ENCODE results near the gene RAB7A.

Gene RAB7A

DNA sequence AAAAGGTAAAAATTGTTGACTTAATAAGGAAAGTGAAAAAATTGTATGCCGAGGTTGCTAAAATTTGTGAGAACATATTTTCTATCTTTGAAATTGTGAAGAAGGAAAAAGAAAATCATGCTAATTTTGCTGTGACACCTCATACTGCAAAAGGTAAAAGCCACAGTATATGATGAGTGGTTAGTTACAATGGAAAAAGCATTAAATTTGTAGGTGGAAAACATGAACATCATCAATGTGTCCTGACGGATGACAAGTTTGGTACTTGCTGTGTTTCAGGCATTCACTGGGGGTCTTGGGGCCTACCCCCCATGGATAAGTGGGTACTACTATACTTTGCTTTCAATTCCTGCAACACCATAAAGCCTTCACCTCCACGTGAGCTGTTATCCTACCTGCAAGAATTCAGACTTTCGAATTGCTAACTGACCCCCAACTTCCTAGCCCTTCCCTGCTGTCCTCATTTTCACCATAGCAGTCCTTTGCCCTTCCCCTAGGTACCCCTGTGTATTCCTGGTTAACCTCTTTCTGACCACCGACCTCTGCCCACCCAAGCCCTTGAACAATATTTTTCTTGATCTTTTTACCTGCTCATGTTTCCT is 62.4 kb downstream of the RAB7A start:
- DNase-seq (ENCODE audit: low spot score), result no peak

DNA sequence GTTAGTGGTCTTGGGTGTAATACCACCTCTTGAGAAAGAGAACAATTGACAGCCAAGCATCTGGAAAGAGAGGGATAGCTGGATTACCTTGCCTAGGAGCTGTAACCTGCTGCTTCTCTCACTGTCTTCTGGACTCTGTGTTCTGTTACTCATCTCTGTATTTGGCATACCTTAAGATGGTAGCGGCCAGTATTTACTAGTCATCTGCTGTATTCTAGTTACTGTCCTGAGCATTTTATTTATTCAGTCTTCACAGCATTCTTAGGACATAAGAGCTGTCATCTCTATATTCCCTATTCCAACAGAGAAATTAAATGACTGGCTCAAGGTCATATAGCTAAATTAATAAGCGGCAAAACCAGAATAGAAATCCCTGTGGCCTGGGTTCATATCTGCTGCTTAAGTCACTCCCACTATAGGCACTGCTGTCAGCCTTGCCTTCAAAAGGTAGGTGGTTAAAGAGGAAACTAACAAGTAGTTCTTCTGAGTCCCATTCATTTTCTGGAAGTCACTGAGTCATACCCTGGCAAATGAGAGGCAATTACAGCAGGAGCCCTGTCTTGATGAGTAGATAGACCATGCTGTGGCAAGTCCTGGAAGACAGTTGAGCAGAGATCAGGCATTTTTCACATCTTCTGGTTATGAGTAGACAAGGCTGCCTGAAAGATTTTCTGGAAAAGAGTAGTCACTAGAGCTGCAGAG is 68.2 kb downstream of the RAB7A start:
- DNase-seq (ENCODE audit: low spot score), result peak; percentile 50

DNA sequence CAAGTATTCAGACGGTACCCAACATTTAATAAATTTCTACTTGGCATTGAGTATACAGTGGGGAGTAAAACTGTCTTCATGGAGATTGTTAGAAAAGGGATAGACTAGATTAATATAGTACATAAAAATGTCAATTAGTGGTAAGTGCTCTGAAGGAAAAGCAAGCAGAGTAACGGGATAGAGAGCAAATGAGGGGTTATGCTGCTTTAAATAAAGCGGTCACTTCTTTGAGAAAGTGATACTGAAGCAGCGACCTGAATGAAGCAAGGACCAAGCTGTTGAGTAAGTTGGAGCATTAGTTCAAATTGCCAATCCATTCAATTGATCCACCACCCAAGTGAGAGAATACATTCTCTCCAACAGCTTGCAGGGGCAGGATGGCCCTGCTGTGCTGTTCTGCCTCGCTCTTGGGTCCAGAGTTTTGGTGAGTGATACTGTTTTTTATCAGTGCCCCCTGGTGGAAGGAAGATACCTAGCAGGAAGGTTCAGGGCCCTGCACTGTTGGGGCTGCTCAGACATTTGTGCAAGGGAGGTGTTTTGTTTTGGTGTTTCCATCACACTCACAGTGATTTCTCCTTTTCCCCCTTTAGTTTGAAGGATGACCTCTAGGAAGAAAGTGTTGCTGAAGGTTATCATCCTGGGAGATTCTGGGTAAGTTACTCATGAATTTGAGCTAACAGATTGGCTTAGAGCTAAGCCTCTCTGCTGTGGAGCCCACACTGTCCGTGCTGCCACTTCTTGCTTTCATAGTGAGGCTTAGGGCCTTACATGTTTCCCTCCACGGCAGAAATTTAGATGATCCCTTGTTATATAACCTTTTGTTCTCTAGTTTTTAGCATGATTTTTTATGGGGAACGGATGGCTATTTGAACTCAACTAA is 69.0 kb downstream of the RAB7A start:
- DNase-seq (ENCODE audit: low spot score), result peak; percentile 77

DNA sequence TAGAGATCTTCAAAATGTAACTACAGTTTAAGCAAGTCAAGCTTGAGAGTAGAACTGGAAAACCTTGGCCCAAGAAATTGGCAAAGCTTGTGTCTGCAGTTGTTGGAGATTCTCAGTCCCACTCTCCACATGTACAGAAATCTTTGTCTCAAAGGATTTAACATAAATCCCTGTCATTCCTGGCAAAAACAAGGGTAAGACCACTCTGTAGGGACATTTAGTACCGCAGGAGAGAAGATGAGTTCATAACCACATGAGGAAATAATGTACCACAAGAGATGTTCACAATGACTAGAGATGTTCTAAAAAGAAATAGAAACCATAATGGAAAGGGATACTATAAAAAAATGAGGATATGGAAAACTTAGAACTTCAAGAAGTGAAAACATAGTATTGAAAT is 73.7 kb downstream of the RAB7A start:
- DNase-seq (ENCODE audit: low spot score), result no peak

DNA sequence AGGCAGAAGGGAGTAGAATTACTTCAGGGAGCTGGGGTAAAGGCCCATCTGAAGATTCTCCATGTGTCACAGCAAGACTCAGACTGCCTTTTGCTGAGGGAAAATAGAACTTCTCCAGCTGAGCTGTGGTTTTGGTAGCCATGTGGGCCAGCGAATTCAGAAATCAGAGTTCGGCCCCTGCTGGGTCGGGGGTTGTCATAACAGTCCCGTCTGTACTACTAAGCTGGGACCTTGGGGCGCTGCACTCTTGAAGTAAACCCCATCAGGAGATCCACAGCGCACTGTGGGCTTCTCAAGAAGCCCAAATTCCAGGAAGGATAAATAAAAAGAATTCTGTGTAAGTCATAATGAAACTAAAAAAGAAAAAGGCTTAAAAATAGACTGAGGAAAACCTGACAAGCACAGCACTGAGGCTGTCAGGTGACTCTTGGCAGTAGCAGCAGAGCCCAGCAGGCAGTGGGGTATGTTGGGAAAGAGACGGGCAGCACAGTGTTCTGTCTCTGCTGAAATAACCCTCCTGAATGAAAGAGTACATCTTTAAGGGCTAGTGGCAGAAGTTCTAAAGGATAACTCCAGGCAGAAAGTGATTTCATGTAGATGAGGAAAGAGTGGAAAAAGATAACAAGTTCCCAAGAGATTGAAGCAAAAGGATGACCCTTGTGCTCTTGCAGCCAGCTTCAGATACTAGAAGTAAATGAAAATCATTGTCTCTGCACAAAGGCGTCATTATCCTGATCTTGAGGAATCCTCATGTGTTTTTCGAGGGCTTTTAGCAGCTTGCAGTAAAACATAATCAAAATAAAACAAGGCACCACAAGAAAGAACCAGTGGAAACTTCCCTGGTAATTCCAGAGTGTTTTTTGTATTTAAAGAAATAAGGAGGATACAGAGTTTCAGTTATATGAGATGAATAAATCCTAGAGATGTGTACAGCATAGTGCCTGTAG is 74.5 kb downstream of the RAB7A start:
- no peak for DNase-seq (ENCODE audit: low spot score)

DNA sequence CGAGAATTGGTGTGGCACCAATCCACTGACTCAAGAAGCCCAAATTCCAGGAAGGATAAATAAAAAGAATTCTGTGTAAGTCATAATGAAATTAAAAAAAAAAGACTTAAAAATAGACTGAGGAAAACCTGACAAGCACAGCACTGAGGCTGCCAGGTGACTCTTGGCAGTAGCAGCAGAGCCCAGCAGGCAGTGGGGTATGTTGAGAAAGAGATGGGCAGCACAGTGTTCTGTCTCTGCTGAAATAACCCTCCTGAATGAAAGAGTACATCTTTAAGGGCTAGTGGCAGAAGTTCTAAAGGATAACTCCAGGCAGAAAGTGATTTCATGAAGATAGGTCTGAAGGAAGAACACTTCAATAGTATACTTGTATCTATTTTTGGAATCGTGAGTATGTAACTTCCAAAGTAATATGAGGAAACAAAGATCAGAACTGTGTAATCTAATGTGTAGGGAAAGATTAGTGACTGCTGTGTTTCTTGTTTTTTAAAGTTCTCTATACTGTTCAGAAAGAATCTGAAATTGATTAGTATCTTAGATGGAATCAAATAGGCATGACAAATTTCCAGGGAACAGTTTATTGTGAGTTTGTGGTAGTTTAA is 75.9 kb downstream of the RAB7A start:
- no peak for DNase-seq (ENCODE audit: low spot score)

DNA sequence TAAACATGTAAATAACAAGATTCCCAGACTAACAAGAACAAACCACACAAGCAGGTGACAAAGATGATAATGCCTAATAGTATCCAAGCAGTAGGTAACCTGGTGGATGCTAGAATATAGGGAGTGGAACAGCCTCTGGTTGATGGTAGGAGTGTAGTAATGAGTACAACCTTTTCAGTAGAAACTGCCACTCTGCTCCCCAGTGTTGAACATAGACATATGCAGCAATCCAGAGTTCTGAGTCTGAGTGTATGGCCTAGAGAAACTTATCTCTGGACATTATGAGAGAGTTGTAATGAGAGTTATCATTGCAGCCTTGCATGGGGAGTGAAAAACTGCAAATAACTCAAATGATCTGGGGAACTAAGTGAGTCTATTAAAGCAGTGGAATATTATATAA is 77.3 kb downstream of the RAB7A start:
- DNase-seq (ENCODE audit: low spot score), result no peak

DNA sequence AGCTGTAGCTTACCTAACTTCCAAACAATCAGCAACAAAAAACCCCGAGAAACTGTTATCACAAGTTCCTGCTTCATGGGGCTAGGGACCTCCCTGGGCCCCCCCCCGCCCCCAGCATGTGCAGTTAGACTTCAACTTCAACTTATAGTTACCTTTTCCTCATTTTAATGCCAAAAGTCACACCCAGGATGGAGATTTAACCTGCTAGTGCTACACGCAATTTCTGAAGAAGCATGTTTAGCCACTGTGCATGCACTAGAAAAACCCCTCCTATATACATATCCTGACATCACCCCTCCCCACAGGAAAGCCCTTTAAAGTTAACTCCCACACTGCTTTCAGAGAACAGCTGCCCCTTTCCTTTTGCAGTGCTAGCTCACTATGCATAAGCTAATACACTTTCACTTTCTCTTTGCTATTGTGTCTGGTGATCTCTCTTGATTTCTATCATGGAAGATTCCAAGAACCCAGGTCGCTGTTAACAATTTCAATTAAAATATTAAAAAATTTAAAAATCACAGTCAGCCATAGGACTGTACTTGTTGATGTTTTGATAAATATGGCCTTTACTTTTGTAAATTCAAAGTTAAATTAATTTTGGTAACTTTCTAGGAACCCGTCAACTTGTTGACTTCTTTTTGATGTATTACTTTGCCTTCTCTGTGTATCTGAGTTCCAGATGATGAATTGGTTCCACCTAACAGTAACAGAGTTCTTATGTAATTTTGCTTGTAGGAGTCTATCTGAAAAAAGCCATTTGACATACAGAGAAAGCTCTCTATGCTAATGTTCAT is 78.2 kb downstream of the RAB7A start:
- peak; percentile 80 for DNase-seq (ENCODE audit: low spot score)

DNA sequence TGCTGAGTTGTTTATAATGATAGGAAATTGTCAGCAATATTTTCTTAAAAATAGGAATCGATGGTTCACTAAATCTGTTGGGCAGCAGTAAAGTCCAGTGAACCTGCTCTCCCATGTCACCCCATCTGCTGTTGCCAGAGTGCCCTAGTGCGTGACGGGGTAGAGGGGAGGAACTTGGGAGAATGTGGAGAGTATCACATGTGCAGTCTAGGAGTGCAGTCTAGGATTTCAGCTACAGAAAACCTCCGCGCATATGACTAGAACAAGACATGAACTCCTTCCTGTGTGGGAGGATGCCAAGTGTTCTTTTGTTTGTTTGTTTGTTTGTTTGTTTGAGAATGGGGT is 78.8 kb downstream of the RAB7A start:
- DNase-seq (ENCODE audit: low spot score), result no peak

DNA sequence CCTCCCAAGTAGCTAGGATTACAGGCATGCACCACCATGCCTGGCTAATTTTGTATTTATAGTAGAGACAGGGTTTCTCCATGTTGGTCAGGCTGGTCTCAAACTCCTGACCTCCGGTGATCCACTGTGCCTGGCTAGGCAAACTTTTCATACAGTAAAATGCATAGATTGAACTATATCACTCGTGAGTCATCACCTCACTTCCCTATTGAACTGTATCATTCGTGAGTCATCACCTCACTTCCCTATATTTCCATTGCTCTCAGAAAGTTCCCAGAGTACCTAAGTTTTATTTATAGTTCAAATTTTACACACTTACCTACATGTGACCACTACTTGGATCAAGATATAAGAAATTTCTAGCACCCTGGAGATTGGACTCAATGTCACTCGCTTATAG is 79.8 kb downstream of the RAB7A start:
- DNase-seq (ENCODE audit: low spot score), result no peak

DNA sequence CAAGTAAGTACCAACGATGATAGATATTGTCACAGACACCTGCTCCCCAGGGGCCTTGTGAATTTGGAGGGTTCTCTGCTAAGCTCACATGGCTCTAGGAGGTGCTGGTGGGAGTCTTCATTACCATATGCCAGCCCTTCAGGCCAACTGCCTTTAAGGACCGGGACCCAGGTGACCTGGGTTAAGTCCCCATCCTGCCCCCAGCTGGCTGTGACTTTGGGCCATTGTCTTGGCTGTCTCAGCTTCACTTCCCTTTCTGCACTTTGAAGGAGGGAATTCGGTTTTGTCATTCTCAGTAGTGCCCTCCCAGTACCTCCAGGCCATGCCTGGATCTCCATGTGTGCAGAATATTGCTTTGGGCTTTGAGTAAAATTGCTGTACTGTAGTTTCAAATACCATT is 80.6 kb downstream of the RAB7A start:
- DNase-seq (ENCODE audit: low spot score), result no peak

DNA sequence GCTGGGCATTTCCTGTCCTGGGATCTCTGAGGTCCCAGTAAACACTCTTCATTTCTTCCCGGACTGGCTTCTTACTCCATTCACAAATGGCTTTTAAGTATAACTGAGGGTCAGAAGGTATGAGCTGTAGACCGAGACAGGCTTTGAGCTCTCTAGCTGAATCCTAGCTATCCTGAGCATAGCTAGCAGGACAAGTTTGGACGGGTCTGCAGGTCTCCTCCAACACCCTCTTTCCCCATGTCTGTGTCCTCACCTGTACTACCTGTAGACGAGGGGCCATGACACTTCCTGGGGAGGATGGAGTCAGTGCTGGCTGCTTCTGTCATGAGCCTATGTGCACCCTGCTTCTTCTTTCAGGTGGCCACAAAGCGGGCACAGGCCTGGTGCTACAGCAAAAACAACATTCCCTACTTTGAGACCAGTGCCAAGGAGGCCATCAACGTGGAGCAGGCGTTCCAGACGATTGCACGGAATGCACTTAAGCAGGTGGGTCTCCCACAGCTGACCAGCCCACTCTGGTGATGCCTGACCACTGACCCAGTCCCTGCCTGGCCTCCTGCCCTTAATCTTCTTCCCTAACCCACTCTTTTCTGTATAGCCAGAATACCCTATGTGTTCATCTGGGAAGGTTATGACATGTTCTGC is 81.3 kb downstream of the RAB7A start:
- no peak for DNase-seq (ENCODE audit: low spot score)

DNA sequence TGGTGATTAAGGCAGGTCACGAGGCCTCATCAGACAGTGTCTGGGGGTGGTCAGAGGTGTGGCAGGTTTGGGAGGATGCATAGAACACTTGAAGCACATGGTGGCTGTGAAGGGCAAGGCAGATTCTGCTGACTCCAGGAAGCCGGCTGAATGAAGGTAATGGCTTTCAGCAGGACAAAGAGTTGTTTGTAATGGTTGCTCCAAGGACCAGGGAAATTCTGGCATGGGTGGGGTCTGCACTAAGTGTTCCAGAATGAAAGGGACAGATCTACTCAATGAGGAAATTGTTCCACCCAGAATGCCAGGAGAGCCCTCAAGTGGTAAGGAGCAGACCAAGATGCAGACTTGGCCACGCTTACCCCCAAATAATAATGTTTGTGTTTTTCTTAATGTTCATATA is 82.7 kb downstream of the RAB7A start:
- DNase-seq (ENCODE audit: low spot score), result no peak

DNA sequence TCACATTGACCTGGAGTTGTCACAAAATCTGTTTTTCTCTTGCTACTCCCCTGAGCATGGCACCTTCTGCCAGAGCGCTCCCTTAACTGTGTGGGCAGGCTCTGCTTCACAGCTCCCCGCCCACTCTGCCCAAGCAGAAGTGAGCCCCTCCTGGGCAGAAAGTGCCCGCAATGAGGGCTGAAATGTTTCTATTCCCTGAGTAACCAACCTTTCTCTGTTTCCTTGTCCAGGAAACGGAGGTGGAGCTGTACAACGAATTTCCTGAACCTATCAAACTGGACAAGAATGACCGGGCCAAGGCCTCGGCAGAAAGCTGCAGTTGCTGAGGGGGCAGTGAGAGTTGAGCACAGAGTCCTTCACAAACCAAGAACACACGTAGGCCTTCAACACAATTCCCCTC is 87.1 kb downstream of the RAB7A start:
- DNase-seq (ENCODE audit: low spot score), result no peak

DNA sequence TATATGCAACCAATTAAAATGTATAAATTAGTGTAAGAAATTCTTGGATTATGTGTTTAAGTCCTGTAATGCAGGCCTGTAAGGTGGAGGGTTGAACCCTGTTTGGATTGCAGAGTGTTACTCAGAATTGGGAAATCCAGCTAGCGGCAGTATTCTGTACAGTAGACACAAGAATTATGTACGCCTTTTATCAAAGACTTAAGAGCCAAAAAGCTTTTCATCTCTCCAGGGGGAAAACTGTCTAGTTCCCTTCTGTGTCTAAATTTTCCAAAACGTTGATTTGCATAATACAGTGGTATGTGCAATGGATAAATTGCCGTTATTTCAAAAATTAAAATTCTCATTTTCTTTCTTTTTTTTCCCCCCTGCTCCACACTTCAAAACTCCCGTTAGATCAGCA is 88.1 kb downstream of the RAB7A start:
- no peak for DNase-seq (ENCODE audit: low spot score)

DNA sequence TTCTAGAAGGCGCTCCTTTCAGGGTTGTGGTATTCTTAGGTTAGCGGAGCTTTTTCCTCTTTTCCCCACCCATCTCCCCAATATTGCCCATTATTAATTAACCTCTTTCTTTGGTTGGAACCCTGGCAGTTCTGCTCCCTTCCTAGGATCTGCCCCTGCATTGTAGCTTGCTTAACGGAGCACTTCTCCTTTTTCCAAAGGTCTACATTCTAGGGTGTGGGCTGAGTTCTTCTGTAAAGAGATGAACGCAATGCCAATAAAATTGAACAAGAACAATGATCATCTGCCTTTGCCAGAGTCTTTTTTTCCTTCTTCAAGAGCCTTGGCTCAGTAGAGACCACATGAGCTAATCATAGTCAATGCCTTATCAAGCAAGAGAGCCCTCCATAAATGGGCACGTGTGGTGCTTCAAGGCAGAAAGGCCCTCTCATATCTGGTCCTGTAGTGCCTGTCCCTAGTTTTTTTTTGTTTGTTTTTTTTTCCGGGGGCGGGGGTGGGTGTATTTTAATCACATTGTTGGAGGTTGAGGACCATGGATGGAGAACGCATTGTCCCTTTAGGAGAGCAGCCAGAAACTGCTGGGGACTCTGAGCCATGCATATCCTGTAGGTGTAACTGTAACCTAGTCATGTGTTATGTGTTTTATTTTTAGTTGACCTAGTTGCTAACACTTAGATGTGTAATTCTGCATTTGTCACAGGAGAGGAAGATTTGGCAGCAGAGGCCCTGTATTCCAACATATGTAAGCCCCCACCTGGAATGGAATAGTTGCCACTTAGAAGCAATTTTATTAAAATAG is 88.7 kb downstream of the RAB7A start:
- no peak for DNase-seq (ENCODE audit: low spot score)

DNA sequence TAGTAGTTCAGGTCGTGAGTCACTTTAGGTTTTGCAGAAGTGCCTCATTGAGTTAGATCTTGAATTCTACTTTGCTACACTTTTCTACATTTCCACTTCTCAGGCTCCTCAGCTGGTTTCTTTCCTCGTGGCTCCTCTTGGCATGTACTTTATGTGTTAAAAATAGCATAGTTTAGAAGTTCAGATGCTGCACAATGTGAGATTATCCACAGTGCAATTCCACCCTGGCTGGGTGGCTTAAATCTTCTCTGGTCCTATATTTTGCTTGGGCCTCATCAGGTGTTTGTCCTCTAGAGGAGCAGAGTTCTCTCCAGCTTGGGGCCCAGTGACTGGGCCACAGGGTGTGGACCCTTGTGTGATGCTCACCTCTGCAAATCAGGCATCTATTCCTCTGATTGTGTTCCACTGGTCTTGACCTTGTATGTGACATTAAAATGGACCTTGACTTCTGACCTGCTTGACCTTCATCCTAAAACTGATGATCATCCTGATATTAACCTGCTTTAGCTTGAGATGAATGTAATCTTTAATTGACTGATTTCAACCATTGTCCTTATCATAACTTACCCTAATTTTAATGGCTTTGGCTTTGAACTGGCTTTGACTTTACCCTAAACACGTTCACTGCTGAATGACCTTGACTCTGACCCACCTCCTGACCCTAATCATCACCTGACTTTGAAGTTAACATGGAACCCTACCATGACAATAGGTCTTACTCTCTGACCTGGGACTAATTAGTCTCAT is 89.5 kb downstream of the RAB7A start:
- DNase-seq (ENCODE audit: low spot score), result no peak

DNA sequence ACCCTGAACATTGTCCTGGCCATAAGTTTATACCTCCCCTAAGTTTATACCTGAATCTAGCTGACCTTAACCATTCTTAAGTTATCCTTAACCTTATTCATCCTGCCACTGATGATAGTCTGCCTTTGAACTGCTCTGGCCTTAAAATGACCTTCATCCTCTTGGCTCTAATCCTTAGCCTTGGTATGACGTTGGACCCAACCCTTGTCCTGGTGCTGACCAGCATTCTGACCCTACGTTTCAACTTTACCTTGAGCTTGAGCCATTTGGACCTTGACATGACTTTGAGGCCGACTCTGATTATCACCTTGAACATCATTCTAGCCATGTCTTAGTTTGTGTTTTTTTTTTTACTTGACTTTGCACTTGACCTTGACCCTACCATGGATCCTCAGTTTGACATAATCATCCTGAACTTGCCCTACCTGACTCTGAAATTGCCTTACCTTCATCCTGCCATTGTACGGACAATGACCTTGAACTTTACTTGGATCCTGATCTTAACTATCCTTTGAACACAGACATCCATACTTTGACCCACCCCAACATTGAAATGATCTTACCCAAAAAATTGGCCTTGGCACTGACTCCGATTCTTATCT is 92.3 kb downstream of the RAB7A start:
- no peak for DNase-seq (ENCODE audit: low spot score)
